ENCODE data around the gene MOK.

The MOK gene

GRCh38 chr14:102222751-102223150 lies 82.2 kb downstream of the MOK start:
- no peak for DNase-seq

- no peak for DNase-seq
These were observed 82.9 kb downstream of the MOK start for GRCh38 chr14:102222009-102222575.

GRCh38 chr14:102221026-102221425 lies 83.9 kb downstream of the MOK start:
- peak in 1 of 2 donors; percentile 15 for DNase-seq

- no peak for DNase-seq
These were observed 84.9 kb downstream of the MOK start for GRCh38 chr14:102220031-102220430.

DNA sequence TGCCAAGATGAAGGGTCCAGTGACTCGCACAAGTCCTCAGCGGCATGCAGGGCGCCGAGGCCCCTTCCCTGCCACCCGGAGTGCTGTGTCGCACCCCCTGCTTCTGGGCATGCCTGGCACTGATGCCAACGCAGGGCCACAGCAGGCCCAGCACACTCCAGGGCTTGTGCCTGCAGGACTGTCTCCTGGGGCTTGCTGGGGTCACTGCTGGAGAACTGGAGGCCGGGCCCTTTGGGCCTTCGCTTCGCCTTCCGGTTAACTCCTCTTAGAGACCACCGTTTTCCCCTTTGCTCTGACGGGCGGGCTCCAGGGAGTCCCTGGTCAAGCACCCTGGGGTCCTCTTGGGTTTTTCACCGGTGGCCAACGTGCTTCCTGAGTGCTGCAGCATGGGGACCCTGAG lies 85.6 kb downstream of the MOK start:
- DNase-seq: no peak

- no peak for DNase-seq
These were observed 86.3 kb downstream of the MOK start for GRCh38 chr14:102218688-102219087.

- DNase-seq: no peak
These were observed 87.0 kb downstream of the MOK start for GRCh38 chr14:102217987-102218421.

GRCh38 chr14:102217399-102217798 lies 87.6 kb downstream of the MOK start:
- no peak for DNase-seq

GRCh38 chr14:102215576-102216250 lies 89.3 kb downstream of the MOK start:
- peak; percentile 59 to 88 for DNase-seq

GRCh38 chr14:102215071-102215470 lies 89.9 kb downstream of the MOK start:
- no peak for DNase-seq

DNA sequence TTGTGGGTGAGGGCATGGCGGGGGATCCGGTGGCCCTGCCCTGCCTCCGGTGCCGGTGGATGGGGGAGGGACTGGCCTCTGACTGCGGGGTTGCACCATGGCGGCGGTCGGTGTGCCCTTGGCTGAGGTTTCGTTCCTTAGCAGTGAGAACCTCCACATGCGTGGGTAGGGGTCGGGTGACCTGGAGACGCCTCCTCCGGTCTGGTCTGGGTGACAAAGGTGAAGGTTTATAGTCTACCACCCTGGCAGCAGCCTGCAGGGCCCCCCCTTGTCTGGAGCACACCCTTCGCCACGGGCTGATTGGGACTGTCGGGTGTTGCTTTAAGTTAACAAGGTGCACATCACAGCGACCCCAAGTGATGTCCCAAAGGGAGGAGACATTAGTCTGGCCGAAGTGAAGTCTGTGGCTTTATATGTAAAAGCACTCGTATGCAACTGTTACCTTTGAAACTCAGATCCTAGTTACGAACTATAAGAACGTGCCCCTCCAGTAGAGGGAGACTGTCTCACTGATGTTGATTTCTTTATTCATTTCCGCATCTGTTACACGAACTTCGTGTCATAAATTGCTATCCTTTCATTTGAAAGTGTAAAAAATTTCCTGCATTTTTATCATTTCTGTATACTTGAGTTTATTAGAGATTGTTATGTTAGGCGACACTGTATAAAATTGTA lies 90.8 kb downstream of the MOK start:
- no peak for DNase-seq

DNA sequence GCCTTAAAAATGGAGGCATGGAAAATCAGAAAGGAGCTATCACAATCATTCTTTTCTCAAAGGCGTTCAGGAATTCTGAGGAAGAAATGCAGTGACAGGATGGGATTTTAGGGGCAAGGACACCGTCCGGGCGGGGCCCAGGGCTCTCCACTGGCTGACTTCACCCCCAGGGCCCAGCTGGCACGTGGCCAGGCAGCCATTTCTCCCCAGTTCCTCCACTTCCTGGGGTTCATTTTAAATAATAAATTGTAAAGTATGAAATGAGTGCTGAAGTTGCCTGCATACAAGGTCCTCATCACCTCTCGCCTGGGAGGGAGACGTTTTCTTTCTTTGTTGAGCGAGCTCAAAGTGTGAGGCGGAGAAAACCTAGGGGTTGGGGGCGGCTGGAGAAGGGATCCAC lies 91.5 kb downstream of the MOK start:
- DNase-seq: no peak

- DNase-seq: no peak
These were observed 92.1 kb downstream of the MOK start for GRCh38 chr14:102212845-102213244.

DNA sequence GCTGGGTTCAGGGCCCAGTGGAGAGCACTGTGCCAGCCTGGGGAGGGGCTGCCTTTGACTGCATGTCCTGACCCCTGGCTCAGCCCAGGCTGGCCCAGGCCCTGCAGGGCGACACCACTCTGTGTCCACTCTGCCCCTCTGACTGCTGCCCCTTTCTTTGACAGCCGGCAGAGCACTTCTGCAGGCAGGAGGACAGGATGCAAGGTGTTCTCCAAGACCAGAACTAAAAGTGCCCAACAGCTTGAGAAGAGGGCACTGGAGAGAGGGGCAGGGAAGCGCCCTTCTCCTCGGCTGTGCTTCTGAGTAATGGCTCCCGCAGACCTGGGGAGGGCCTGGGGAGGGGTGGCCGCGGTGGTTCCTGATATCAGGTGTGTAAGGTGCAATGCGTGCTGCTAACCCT lies 92.6 kb downstream of the MOK start:
- DNase-seq: no peak

- no peak for DNase-seq
These were observed 93.7 kb downstream of the MOK start for GRCh38 chr14:102211240-102211639.

DNA sequence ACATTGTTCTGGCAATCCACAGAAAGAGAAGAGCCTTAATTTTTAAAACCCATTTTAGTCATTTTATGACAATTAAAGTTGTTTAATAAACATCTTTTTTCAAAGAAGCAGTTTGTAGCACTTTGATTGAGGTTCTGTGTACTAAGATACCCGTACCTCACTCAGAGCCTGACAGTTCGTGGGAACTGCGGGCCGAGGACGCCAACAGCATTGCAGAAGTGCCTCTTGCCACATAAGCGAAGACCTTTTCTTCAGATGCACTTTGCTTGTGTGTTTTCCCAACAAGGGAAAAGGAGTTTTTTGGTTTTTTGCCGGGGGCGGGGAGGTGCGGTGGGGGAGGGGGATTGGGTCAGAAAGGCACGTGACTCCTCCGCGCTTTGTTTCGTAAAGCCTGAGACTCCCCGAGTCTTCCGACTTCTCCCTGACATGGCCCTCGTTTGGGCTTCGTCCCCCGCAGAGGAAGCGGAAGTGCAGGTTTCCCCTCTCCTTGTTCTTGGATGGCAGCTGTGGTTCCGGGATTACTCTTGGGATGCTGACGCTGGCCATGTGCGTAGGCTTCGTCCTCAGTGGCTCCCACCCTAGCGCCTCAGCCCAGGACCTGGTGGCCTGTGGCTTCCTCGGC lies 94.4 kb downstream of the MOK start:
- DNase-seq: peak in 1 of 2 donors; percentile 2

DNA sequence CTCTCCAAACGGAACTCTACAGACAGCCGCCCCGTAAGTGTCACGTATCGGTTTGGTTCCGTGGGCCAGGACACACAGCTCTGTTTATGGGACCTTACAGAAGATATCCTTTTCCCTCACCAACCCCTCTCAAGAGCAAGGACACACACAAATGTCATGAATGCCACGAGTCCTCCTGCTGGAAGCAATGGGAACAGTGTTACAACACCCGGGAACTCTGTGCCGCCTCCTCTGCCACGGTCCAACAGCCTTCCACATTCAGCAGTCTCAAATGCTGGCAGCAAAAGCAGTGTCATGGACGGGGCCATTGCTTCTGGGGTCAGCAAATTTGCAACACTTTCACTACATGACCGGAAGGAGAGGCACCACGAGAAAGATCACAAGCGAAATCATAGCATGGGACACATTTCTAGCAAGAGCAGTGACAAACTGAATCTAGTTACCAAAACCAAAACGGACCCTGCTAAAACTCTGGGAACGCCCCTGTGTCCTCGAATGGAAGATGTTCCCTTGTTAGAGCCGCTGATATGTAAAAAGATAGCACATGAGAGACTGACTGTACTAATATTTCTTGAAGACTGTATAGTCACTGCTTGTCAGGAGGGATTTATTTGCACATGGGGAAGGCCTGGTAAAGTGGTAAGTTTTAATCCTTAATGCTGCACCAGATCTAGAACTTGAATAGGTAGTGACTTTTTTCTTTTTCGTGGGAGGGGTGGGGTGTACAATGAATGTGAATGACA lies 95.6 kb downstream of the MOK start:
- DNase-seq: no peak

DNA sequence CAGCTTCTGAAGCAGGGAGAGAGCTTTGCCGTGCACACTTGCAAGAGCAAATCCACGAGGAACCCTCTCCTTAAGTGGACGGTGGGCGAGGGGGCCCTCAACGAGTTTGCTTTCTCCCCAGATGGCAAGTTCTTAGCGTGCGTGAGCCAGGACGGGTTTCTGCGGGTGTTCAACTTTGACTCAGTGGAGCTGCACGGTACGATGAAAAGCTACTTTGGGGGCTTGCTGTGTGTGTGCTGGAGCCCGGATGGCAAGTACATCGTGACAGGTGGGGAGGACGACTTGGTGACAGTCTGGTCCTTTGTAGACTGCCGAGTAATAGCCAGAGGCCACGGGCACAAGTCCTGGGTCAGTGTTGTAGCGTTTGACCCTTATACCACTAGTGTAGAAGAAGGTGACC lies 96.2 kb downstream of the MOK start:
- no peak for DNase-seq

GRCh38 chr14:102207831-102208365 lies 97.1 kb downstream of the MOK start:
- DNase-seq: no peak

- DNase-seq: no peak
These were observed 98.0 kb downstream of the MOK start for GRCh38 chr14:102206918-102207317.

GRCh38 chr14:102205560-102205959 lies 99.4 kb downstream of the MOK start:
- DNase-seq: no peak

- DNase-seq: no peak
These were observed 101.6 kb downstream of the MOK start for GRCh38 chr14:102203382-102203781.

GRCh38 chr14:102202944-102203343 lies 102.0 kb downstream of the MOK start:
- DNase-seq: no peak

Data from inflammatory macrophage (primary cell).